ENCODE data around the gene JMJD6.
"Not testable (repeated sequence)": the region's sequence is repeated elsewhere in the genome, so short reads cannot be mapped to it uniquely, and the experiment has no call there.

The JMJD6 gene

GRCh38 chr17:76736349-76737081 lies 10.1 kb upstream of the JMJD6 start:
- peak; percentile 72 for DNase-seq (ENCODE audit: low read depth)
- peak; percentile 10 for TF ChIP-seq CTCF (IDR thresholded peaks at IDR 0.05; ENCODE audit: low read length, missing control alignments)
- peak overlapping the region; percentile 95 for H3K4me3 ChIP-seq (replicated peaks; ENCODE audit: low read depth, low read length)

GRCh38 chr17:76735586-76736348 lies 9.4 kb upstream of the JMJD6 start:
- TF ChIP-seq CTCF (IDR thresholded peaks at IDR 0.05; ENCODE audit: low read length, missing control alignments): no peak
- no peak for DNase-seq (ENCODE audit: low read depth)
- peak overlapping the region; percentile 95 for H3K4me3 ChIP-seq (replicated peaks; ENCODE audit: low read depth, low read length)

- TF ChIP-seq CTCF (IDR thresholded peaks at IDR 0.05; ENCODE audit: low read length, missing control alignments): no peak
- peak; percentile 41 for DNase-seq (ENCODE audit: low read depth)
Observed at GRCh38 chr17:76735006-76735405, 8.6 kb upstream of the JMJD6 start.

GRCh38 chr17:76734080-76734840 lies 7.9 kb upstream of the JMJD6 start:
- H3K4me3 ChIP-seq (replicated peaks; ENCODE audit: low read depth, low read length): peak overlapping the region; percentile 95
- TF ChIP-seq CTCF (IDR thresholded peaks at IDR 0.05; ENCODE audit: low read length, missing control alignments): no peak
- peak; percentile 63 for DNase-seq (ENCODE audit: low read depth)

More at GRCh38 chr17:76735006-76735405, 8.6 kb upstream of the JMJD6 start:
- peak overlapping the region; percentile 95 for H3K4me3 ChIP-seq (replicated peaks; ENCODE audit: low read depth, low read length)

- H3K4me3 ChIP-seq (replicated peaks; ENCODE audit: low read depth, low read length): peak overlapping the region; percentile 95
- no peak for DNase-seq (ENCODE audit: low read depth)
- TF ChIP-seq CTCF (IDR thresholded peaks at IDR 0.05; ENCODE audit: low read length, missing control alignments): no peak
Observed at GRCh38 chr17:76733618-76733957, 7.2 kb upstream of the JMJD6 start.

GRCh38 chr17:76732734-76733617 lies 6.6 kb upstream of the JMJD6 start:
- H3K4me3 ChIP-seq (replicated peaks; ENCODE audit: low read depth, low read length): no peak overlapping the region
- DNase-seq (ENCODE audit: low read depth): no peak
- no peak for TF ChIP-seq CTCF (IDR thresholded peaks at IDR 0.05; ENCODE audit: low read length, missing control alignments)

- DNase-seq (ENCODE audit: low read depth); H3K4me3 ChIP-seq (replicated peaks; ENCODE audit: low read depth, low read length): not testable (repeated sequence)
Observed at GRCh38 chr17:76731800-76732733, 5.7 kb upstream of the JMJD6 start.

Measured in fibroblast of pulmonary artery (primary cell).